Hematopoietic multipotent progenitor cell treated with erythropoietin and hydrocortisone succinate and interleukin-3 and kit ligand, for 8 days (in vitro differentiated cells): ENCODE measurements around the gene CAPZA2.
"Not testable (repeated sequence)": the region's sequence is repeated elsewhere in the genome, so short reads cannot be mapped to it uniquely, and the experiment has no call there.

Experiments used
- DNase-seq: peaks from one replicate; pipeline ENCODE4 v3.0.0-alpha.2; 2015

The CAPZA2 gene

GRCh38 chr7:116922545-116922944, 60.2 kb downstream of the CAPZA2 start:
- no peak for DNase-seq

- DNase-seq: no peak
Measured at GRCh38 chr7:116924741-116925140, 62.4 kb downstream of the CAPZA2 start.

- DNase-seq: no peak
Measured at GRCh38 chr7:116929021-116929420, 66.6 kb downstream of the CAPZA2 start.

GRCh38 chr7:116929914-116930913, 67.8 kb downstream of the CAPZA2 start:
- peak; percentile 80 for DNase-seq

GRCh38 chr7:116932566-116932965, 70.2 kb downstream of the CAPZA2 start:
- DNase-seq: no peak

GRCh38 chr7:116933465-116933864, 71.1 kb downstream of the CAPZA2 start:
- no peak for DNase-seq

GRCh38 chr7:116934580-116934979, 72.2 kb downstream of the CAPZA2 start:
- no peak for DNase-seq

GRCh38 chr7:116936844-116937243, 74.5 kb downstream of the CAPZA2 start:
- not testable (repeated sequence) for DNase-seq

GRCh38 chr7:116938678-116939077, 76.3 kb downstream of the CAPZA2 start:
- no peak for DNase-seq

- no peak for DNase-seq
Measured at GRCh38 chr7:116940689-116941370, 78.4 kb downstream of the CAPZA2 start.

- no peak for DNase-seq
Measured at GRCh38 chr7:116942504-116942903, 80.1 kb downstream of the CAPZA2 start.

- DNase-seq: no peak
Measured at GRCh38 chr7:116948934-116949333, 86.5 kb downstream of the CAPZA2 start.

- DNase-seq: peak; percentile 84
Measured at GRCh38 chr7:116949941-116950801, 87.8 kb downstream of the CAPZA2 start.

GRCh38 chr7:116950889-116951351, 88.5 kb downstream of the CAPZA2 start:
- DNase-seq: peak; percentile 48

- DNase-seq: peak; percentile 44
Measured at GRCh38 chr7:116951366-116952292, 89.2 kb downstream of the CAPZA2 start.

GRCh38 chr7:116952635-116953371, 90.4 kb downstream of the CAPZA2 start:
- peak; percentile 79 for DNase-seq

- peak; percentile 68 for DNase-seq
Measured at GRCh38 chr7:116953372-116953905, 91.1 kb downstream of the CAPZA2 start, which contains the start of gene ST7. Gene ST7 (plus strand): TSS chr7:116953501. CDS start chr7:116953541, 40 bp downstream.

GRCh38 chr7:116953906-116954838, 91.8 kb downstream of the CAPZA2 start:
- DNase-seq: peak; percentile 72

GRCh38 chr7:116955340-116955739, 93.0 kb downstream of the CAPZA2 start:
- DNase-seq: no peak
